Small intestine (tissue), 7 donors: Measurements from ENCODE around the gene BAZ2B. TPM values are rescaled to one million over a fixed set of nuclear protein-coding genes. Genes with fewer than 3 reads are reported as not detected.

Source experiments
- DNase-seq, 2 donors: peaks; one replicate each; pipeline versions ENCODE4 v3.0.0 to v3.0.0-alpha.2; 2013
- FAIRE-seq: peaks from 2 replicates; lab custom pipeline; 2012; peaks lifted over from hg19 to GRCh38; lab: Jason Lieb, UNC
- H3K27ac ChIP-seq, 3 donors: one replicate each; pipeline ENCODE4 v1.5.1; 2013; ENCODE audit warnings: low read length in 2 of 3, mild to moderate bottlenecking in 2 of 3, control low read depth in 1 of 3, inconsistent platforms in 1 of 3, low read depth in 1 of 3, moderate library complexity in 1 of 3
- H3K27me3 ChIP-seq, 3 donors: one replicate each; pipeline ENCODE4 v1.6.1; 2013; ENCODE audit warnings: low read length in 3 of 3, inconsistent platforms in 1 of 3; ENCODE audit not compliant: control insufficient read depth in 3 of 3, insufficient read depth in 3 of 3
- H3K36me3 ChIP-seq, 3 donors: one replicate each; pipeline ENCODE4 v1.6.1; 2013; ENCODE audit warnings: low read length in 3 of 3, inconsistent platforms in 1 of 3, low read depth in 1 of 3, mild to moderate bottlenecking in 1 of 3, moderate library complexity in 1 of 3; ENCODE audit not compliant: control insufficient read depth in 3 of 3, insufficient read depth in 2 of 3
- H3K4me1 ChIP-seq, 3 donors: one replicate each; pipeline ENCODE4 v1.6.1; 2013; ENCODE audit warnings: low read length in 2 of 3, inconsistent platforms in 1 of 3, low read depth in 1 of 3, mild to moderate bottlenecking in 1 of 3, moderate library complexity in 1 of 3; ENCODE audit not compliant: control insufficient read depth in 3 of 3, insufficient read depth in 2 of 3
- H3K4me3 ChIP-seq, 3 donors: one replicate each; pipeline ENCODE4 v1.5.1; 2013; ENCODE audit warnings: low read length in 3 of 3, control low read depth in 1 of 3, inconsistent platforms in 1 of 3, low read depth in 1 of 3, mild to moderate bottlenecking in 1 of 3, moderate library complexity in 1 of 3
- H3K9me3 ChIP-seq, 2 donors: one replicate each; pipeline ENCODE4 v1.6.1; 2013; ENCODE audit warnings: low read depth in 1 of 2, low read length in 1 of 2; ENCODE audit not compliant: control insufficient read depth in 2 of 2, insufficient read depth in 1 of 2
- WGBS, 3 donors: extraction: QIAGEN DNeasy Blood & Tissue Kit; methylation state at CpG; one replicate each; pipeline ENCODE4 v1.1.7; 2013; 5-methylcytosine and 5-hydroxymethylcytosine counted together
- polyA plus RNA-seq, 4 donors: library from polyadenylated mRNA; stranded (reverse) in 3 of 4; unstranded in 1 of 4; fragments of 200-250 nt in 3 of 4; fragments of 120-200 nt in 1 of 4; gene quantifications; one replicate each; pipeline versions ENCODE4 v1.2.1 to v1.2.3, GENCODE V29; 2013
- donor health status: healthy with polysubstance abuse.
- donor health status: control.
- donor health status: control.
- donor health status: Bipolar disorder and iron deficiency.
- donor health status: healthy.

The BAZ2B gene
- polyA plus RNA-seq, 4 donors, result 12.2 to 53.2 (median 16.0) TPM

DNA sequence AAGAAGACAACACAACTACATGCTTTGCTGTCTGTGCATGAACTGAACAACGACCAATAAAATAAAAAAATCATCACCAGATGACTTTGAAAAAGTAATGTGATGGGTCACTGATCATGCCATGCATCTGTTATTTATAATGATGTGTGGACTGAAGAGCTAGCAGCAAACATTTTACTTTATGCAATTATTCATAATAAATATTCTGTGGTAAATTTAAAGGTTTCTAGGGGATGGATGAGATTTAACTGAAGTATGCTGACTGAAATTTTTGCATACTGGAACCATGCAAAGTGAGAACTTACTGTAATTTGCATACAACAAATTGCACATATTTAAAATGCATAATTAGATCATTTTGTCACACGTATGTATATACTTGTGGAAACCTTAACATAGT is 31.3 kb upstream of the BAZ2B start:
- peaks cover 0 to 13% of the 10 kb centered on the region in 2 donors for H3K9me3 ChIP-seq
- H3K36me3 ChIP-seq, result no peaks in the 10 kb centered on the region
- FAIRE-seq (no peak), DNase-seq (no peak)
- no peaks in the 10 kb centered on the region for H3K4me1 ChIP-seq
- no peak overlapping the region for H3K27ac ChIP-seq
- H3K4me3 ChIP-seq, result no peak overlapping the region
- 79 to 86% (median 80%) methylated on average over 2 of the region's 2 CpGs for WGBS, 3 donors
- no peaks in the 10 kb centered on the region for H3K27me3 ChIP-seq

DNA sequence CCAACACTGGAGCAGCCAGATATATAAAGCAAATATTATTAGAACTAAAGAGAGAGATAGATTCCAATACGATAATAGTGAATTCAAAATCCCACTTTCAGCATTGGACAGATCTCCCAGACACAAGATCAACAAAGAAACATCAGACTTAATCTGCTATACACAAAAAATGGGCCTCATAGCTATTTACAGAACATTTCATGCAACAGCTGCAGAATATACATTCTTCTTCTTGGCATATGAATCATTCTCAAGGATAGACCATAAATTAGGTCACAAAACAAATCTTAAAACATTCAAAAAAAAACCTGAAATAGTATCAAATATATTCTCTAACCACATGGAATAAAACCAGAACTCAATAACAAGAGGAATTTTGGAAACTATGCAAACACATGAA is 23.8 kb upstream of the BAZ2B start:
- Histone ChIP-seq H3K9me3 (peaks cover 0 to 9% of the 10 kb centered on the region in 2 donors), H3K4me3 (no peak overlapping the region), H3K4me1 (no peaks in the 10 kb centered on the region), H3K36me3 (peaks cover 0 to 2% (median 0%) of the 10 kb centered on the region in 3 donors), H3K27me3 (no peaks in the 10 kb centered on the region), H3K27ac (no peak overlapping the region)
- FAIRE-seq (no peak), DNase-seq (no peak)
- WGBS, 3 donors, result 66 to 90% (median 86%) methylated on average over 1 of the region's 1 CpG

DNA sequence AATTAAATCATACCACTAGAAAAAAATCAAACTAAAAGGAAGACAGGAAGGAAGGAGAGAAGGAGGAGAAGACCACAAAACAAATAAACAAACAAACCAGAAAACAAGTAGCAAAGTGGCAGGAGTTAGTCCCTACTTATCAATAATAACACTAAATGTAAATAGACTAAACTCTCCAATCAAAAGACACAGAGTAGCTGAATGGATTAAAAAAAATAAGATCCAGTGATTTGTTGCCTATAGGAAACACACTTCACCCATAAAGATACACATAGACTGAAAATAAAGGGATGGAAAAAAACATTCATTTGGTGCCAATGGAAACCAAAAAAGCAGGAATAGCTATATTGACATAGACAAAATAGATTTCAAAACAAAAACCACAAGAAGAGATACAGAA is 23.4 kb upstream of the BAZ2B start:
- Histone ChIP-seq H3K4me3 (no peak overlapping the region), H3K9me3 (peaks cover 0 to 5% of the 10 kb centered on the region in 2 donors), H3K27ac (no peak overlapping the region), H3K27me3 (no peaks in the 10 kb centered on the region), H3K36me3 (peaks cover 0 to 2% (median 0%) of the 10 kb centered on the region in 3 donors), H3K4me1 (no peaks in the 10 kb centered on the region)
- DNase-seq (no peak), FAIRE-seq (no peak)

DNA sequence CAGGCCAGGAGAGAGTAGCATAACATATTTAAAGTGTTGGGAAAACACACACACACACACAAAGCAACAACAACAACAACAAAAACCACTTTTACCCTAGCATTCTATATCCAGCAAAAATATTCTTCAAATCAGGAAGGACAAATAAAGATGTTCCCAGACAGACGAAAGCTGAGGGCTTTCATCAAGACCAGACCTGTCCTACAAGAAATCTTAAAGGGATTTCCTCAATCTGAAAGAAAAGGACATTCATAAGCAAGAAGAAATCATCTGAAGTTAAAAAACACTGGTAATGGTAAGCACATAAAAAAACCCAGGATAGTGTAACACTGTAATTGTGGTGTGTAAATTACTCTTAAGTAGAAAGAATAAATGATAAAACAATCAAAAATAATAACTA is 22.7 kb upstream of the BAZ2B start:
- no peaks in the 10 kb centered on the region for H3K27me3 ChIP-seq
- 93 to 97% (median 94%) methylated on average over 1 of the region's 1 CpG for WGBS, 3 donors
- H3K4me1 ChIP-seq, result no peaks in the 10 kb centered on the region
- no peak overlapping the region for H3K27ac ChIP-seq
- H3K9me3 ChIP-seq, result peaks cover 0 to 5% of the 10 kb centered on the region in 2 donors
- peaks cover 0 to 2% (median 0%) of the 10 kb centered on the region in 3 donors for H3K36me3 ChIP-seq
- FAIRE-seq (no peak), DNase-seq (no peak)
- no peak overlapping the region for H3K4me3 ChIP-seq

DNA sequence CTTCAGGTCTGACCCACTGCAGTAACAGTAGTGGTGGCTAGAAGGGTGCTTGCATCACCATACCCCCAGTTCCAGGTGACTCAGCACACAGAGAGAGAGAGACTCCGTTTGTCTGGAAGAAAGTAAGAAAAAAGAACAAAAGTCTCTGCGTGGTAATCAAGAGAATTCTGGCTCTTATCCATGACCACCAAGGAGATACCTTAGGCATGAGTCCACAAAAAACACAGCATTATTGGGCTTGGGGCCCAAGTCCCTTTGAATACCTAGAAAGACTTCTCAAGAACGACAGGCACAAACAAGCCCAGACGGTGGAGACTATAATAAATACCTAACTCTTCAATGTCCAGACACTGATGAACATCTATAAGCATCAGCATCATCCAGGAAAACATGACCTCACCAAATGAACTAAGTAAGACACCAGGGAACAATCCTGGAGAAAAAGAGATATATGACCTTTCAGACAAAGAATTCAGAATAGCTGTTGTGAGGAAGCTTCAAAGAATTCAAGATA is 21.7 kb upstream of the BAZ2B start:
- Histone ChIP-seq H3K27ac (no peak overlapping the region), H3K27me3 (no peaks in the 10 kb centered on the region), H3K4me3 (no peak overlapping the region), H3K4me1 (no peaks in the 10 kb centered on the region), H3K9me3 (peaks cover 0 to 5% of the 10 kb centered on the region in 2 donors), H3K36me3 (peaks cover 0 to 2% (median 0%) of the 10 kb centered on the region in 3 donors)
- WGBS, 3 donors, result 85 to 91% (median 86%) methylated on average over 4 of the region's 4 CpGs
- FAIRE-seq (no peak), DNase-seq (no peak)

DNA sequence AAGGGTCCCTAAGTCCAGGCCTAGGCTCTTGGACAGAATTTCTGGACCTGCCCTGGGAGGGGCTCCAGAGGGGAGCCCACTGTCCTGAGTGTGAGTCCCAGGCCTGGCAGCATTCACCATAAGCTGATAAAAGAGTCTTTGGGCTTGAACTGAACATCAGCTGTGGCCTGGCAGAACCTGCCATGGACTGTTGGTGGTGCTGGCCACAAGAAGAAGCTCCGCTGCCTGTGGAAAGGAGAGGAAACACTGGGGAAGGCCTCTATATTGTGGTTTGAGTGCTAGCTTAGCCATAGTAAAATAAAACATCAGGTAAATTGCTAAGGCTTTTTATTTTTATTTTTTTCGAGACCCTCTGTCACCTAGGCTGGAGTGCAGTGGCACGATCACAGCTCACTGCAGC is 20.9 kb upstream of the BAZ2B start:
- 97 to 100% (median 98%) methylated on average over 3 of the region's 3 CpGs for WGBS, 3 donors
- Histone ChIP-seq H3K4me1 (no peaks in the 10 kb centered on the region), H3K27ac (no peak overlapping the region), H3K27me3 (no peaks in the 10 kb centered on the region), H3K4me3 (no peak overlapping the region), H3K36me3 (peaks cover 0 to 2% (median 0%) of the 10 kb centered on the region in 3 donors), H3K9me3 (peaks cover 0 to 5% of the 10 kb centered on the region in 2 donors)
- DNase-seq (no peak), FAIRE-seq (no peak)

DNA sequence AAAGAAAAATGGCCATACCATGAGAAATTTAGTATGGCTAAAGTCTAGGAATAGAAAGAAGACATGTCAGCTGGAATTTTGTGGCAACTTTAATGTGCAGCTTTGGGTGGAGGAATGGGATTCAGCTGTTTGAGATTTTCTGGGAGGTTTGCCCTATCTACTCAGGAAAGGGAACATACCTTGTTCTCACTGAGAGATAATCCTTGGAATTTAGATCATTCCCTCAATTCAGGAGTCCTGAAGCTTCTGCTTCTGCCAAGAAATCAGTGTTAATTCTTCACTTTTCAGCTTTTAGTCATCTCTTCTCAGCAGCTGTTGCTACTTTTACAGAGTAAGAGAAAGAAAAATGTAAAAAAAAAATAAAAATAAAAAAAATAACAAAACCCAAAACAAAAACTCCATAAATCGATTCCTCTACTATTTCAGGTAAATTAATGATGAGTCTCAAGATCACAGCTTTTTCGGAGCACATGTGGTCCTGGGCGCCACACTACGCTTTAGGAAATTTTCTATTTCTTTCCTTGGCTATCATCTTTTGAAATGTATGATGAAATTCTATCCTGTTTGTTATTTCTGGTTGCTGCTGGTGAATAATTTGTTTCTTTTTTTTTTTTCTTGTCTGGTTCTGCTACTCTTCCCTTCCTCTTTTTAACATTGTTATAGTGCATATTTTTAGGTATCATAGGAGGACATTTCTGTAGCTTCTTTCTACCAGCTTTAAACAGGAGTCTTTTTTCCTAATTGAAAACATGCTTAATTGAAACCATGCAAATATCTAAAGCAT is 18.9 kb upstream of the BAZ2B start:
- H3K36me3 ChIP-seq, result peaks cover 0 to 2% (median 0%) of the 10 kb centered on the region in 3 donors
- peaks cover 0 to 8% of the 10 kb centered on the region in 2 donors for H3K9me3 ChIP-seq
- DNase-seq (no peak), FAIRE-seq (no peak)
- no peaks in the 10 kb centered on the region for H3K27me3 ChIP-seq
- 62 to 69% (median 69%) methylated on average over 4 of the region's 4 CpGs for WGBS, 3 donors
- H3K4me3 ChIP-seq, result no peak overlapping the region
- no peaks in the 10 kb centered on the region for H3K4me1 ChIP-seq
- no peak overlapping the region for H3K27ac ChIP-seq

DNA sequence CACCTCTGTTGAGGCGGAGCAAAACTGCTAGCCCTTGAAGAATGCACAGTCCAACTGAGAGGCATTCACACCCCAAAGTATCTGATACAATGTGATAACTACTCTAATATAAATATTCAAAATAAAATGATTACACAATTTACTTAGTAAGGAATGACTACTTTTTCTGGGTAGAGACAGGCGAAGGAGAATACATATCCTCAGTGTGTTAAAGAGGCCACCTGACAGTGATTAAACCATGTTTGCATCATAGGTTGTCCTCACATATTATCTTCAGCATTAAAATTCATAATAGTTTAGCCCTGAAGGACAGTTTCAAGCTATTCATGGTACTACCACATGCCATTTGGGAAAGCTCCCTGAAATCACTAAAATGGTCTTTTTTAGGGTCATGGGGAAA is 16.9 kb upstream of the BAZ2B start:
- H3K27ac ChIP-seq, result no peak overlapping the region
- no peak for FAIRE-seq
- WGBS, 3 donors, result 95 to 98% (median 96%) methylated on average over 2 of the region's 2 CpGs

More for the DNA sequence above, 16.9 kb upstream of the BAZ2B start:
- no peak for DNase-seq
- Histone ChIP-seq H3K4me1 (no peaks in the 10 kb centered on the region), H3K36me3 (peaks cover 0 to 2% (median 0%) of the 10 kb centered on the region in 3 donors), H3K4me3 (no peak overlapping the region), H3K27me3 (no peaks in the 10 kb centered on the region), H3K9me3 (peaks cover 0 to 8% of the 10 kb centered on the region in 2 donors)
